GM06990 (cell line): ENCODE measurements around the gene FRMD4A.

Experiments
- DNase-seq: peaks from one replicate; pipeline ENCODE4 v3.0.0-alpha.2; 2011; ENCODE audit not compliant: insufficient read length; ENCODE audit errors: extremely low read depth
- H3K27me3 ChIP-seq: replicated peaks from 2 replicates; pipeline ENCODE4 v1.6.0; 2011; ENCODE audit warnings: low read length; ENCODE audit not compliant: control insufficient read depth, insufficient read depth
- H3K36me3 ChIP-seq: 2 replicates; pipeline ENCODE4 v1.5.1; 2011; ENCODE audit warnings: low read length; ENCODE audit not compliant: control insufficient read depth, insufficient read depth
- H3K4me3 ChIP-seq: replicated peaks from 2 replicates; pipeline ENCODE4 v1.5.1; 2011; ENCODE audit warnings: low read depth, mild to moderate bottlenecking, control low read depth, low read length
- CTCF ChIP-seq: IDR thresholded peaks from 2 replicates; pipeline ENCODE4 v1.5.1; 2011; ENCODE audit warnings: low read length, control low read depth, mild to moderate bottlenecking, inconsistent platforms; ENCODE audit not compliant: insufficient read depth, poor library complexity, severe bottlenecking

The FRMD4A gene

GRCh38 chr10:13858709-13859108, 472.0 kb downstream of the FRMD4A start:
- H3K27me3 ChIP-seq = no peaks in the 10 kb centered on the region
- H3K36me3 ChIP-seq = no peaks in the 10 kb centered on the region; the same call in none of the 2 replicates
- no peak for DNase-seq
- no peak for TF ChIP-seq CTCF
- no peak overlapping the region for H3K4me3 ChIP-seq

GRCh38 chr10:13857451-13857850, 473.3 kb downstream of the FRMD4A start:
- H3K4me3 ChIP-seq = no peak overlapping the region
- H3K36me3 ChIP-seq = peaks cover 3% of the 10 kb centered on the region
- no peaks in the 10 kb centered on the region for H3K27me3 ChIP-seq
- DNase-seq = no peak
- no peak for TF ChIP-seq CTCF

GRCh38 chr10:13853854-13854253, 476.9 kb downstream of the FRMD4A start:
- peaks cover 7% of the 10 kb centered on the region for H3K36me3 ChIP-seq
- H3K4me3 ChIP-seq = no peak overlapping the region
- TF ChIP-seq CTCF = no peak
- DNase-seq = no peak
- H3K27me3 ChIP-seq = no peaks in the 10 kb centered on the region

GRCh38 chr10:13852872-13853271, 477.9 kb downstream of the FRMD4A start:
- no peak for TF ChIP-seq CTCF
- no peak for DNase-seq
- H3K27me3 ChIP-seq = no peaks in the 10 kb centered on the region
- no peak overlapping the region for H3K4me3 ChIP-seq
- peaks cover 7% of the 10 kb centered on the region for H3K36me3 ChIP-seq

- DNase-seq = no peak
- H3K36me3 ChIP-seq = peaks cover 7% of the 10 kb centered on the region
- no peaks in the 10 kb centered on the region for H3K27me3 ChIP-seq
- no peak for TF ChIP-seq CTCF
- no peak overlapping the region for H3K4me3 ChIP-seq
These were observed 478.8 kb downstream of the FRMD4A start for GRCh38 chr10:13851906-13852305.
